Heart right ventricle (tissue), 16 donors: ENCODE data around the gene FGFRL1. TPM values are rescaled to one million over a fixed set of nuclear protein-coding genes. Genes with fewer than 3 reads are reported as not detected.

Experiments
- ATAC-seq, 8 donors: fragments of 200-7000 bp; cut with Tn5 transposase; one replicate each; pipeline ENCODE4 v1.9.1; 2020; ENCODE audit warnings: mild to moderate bottlenecking in 8 of 8, moderate library complexity in 8 of 8, moderate number of reproducible peaks in 1 of 8
- DNase-seq, 2 donors: peaks; one replicate each; pipeline ENCODE4 v3.0.0-alpha.2; 2020
- H3K27ac ChIP-seq, 10 donors: fragments of 200-600 bp; sonication (generic) in 2 of 10; one replicate each; pipeline versions ENCODE4 v1.5.0 to v1.8.0; 2020 to 2022; ENCODE audit warnings: mild to moderate bottlenecking in 3 of 10
- H3K27me3 ChIP-seq, 7 donors: fragments of 200-600 bp; one replicate each; pipeline ENCODE4 v1.8.0; 2021 to 2022; ENCODE audit warnings: mild to moderate bottlenecking in 2 of 7
- H3K36me3 ChIP-seq, 9 donors: fragments of 200-600 bp; sonication (generic) in 1 of 9; one replicate each; pipeline versions ENCODE4 v1.5.0 to v1.8.0; 2020 to 2022; ENCODE audit warnings: mild to moderate bottlenecking in 2 of 9
- H3K4me1 ChIP-seq, 9 donors: fragments of 200-600 bp; sonication (generic) in 1 of 9; one replicate each; pipeline versions ENCODE4 v1.5.0 to v1.8.0; 2020 to 2022; ENCODE audit warnings: mild to moderate bottlenecking in 4 of 9
- H3K4me3 ChIP-seq, 10 donors: fragments of 200-600 bp; sonication (generic) in 2 of 10; one replicate each; pipeline versions ENCODE4 v1.5.0 to v1.8.0; 2020 to 2022; ENCODE audit warnings: mild to moderate bottlenecking in 7 of 10, moderate library complexity in 2 of 10
- H3K9me3 ChIP-seq, 11 donors: fragments of 200-600 bp in 10 of 11; sonication (generic) in 2 of 11; one replicate each; pipeline versions ENCODE4 v1.5.0 to v1.8.0; 2013 to 2022; ENCODE audit warnings: mild to moderate bottlenecking in 2 of 11, control low read depth in 1 of 11, moderate library complexity in 1 of 11
- CTCF ChIP-seq, 9 donors: fragments of 200-600 bp; sonication (generic) in 2 of 9; IDR thresholded peaks; one replicate each; pipeline versions ENCODE4 v1.5.0 to v1.8.0; 2021 to 2022; ENCODE audit warnings: antibody characterized with exemption in 9 of 9, mild to moderate bottlenecking in 5 of 9, moderate library complexity in 1 of 9
- WGBS, 2 donors: extraction: QIAGEN DNeasy Blood & Tissue Kit; methylation state at CpG; one replicate each; pipeline ENCODE4 v1.1.7; 2013; ENCODE audit warnings: inconsistent platforms in 1 of 2; 5-methylcytosine and 5-hydroxymethylcytosine counted together
- intact Hi-C, 10 donors: fragments of 100-400 bp; cut with DNase I; formaldehyde crosslinking; loops; one replicate each; pipeline versions ENCODE4 v1.11.1 to v1.14.2; 2022
- polyA plus RNA-seq, 2 donors: library from polyadenylated mRNA; stranded (reverse); fragments of 200-250 nt; gene quantifications; one replicate each; pipeline ENCODE4 v1.2.3, GENCODE V29; 2013
- total RNA-seq, 10 donors: library from RNA; stranded (reverse); fragmentation: NEBNext Ultra II Directional in 3 of 10; extraction: Animal tissue kit (Norgen Biotek cat#: 25700) in 3 of 10; gene quantifications; one replicate each; pipeline versions ENCODE4 v1.2.1 to v1.2.4, GENCODE V29; 2021 to 2023
- donor health status: Arrhythmogenic right ventricular cardiomyopathy.
- donor health status: ischemic (EF 13 %, LVEDD 7.1; RV severe dilation, severe dysfunction).
- donor health status: healthy with polysubstance abuse.
- donor health status: DM: no; HTN: yes; CAD: no.
- donor health status: DM: no; HTN: no; CAD: no.
- donor health status: ischemic (EF 25% LVEDD 6.9; RV normal size, moderate dysfunction).
- donor health status: ischemic (EF 25% LVEDD 5.7; RV mildly dilated, moderate dysfunction).
- donor health status: healthy.
- donor health status: DM: yes; HTN: yes; CAD: no.
- donor health status: Ischemic cardiomyopathy.
- donor health status: ischemic (EF 35%, LVEDD 5.7; RV mildly dilated, moderate dysfunction).
- donor health status: nonischemic (EF 11% LVEDD 7.7; RV severe dilation, severe dysfunction).
- donor health status: DM: yes; HTN: yes; CAD: no.
- donor health status: PGD.
- donor health status: ischemic (EF 29% LVEDD 5.4; RV normal size, mild dysfunction).
- donor health status: nonischemic (EF 23%, LVEDD 6.1; RV moderate dilation, normal function).

Gene FGFRL1
- total and polyA plus RNA-seq, 12 donors: 17.1 to 36.6 (median 26.0) TPM

GRCh38 chr4:1031346-1031745, 19.9 kb downstream of the FGFRL1 start:
- no peak for TF ChIP-seq CTCF (IDR thresholded peaks at IDR 0.05)
- ATAC-seq (no peak), DNase-seq (no peak)
- peaks cover 0 to 44% (median 41%) of the 10 kb centered on the region in 7 donors for H3K27me3 ChIP-seq
- H3K27ac ChIP-seq: no peak overlapping the region
- no peaks in the 10 kb centered on the region for H3K36me3 ChIP-seq
- H3K4me3 ChIP-seq: no peak overlapping the region
- H3K4me1 ChIP-seq: peaks cover 0 to 20% (median 5%) of the 10 kb centered on the region in 9 donors
- intact Hi-C loops: no loop called here
- no peaks in the 10 kb centered on the region for H3K9me3 ChIP-seq
- WGBS, 2 donors: 77 to 87% methylated on average over 8 of the region's 8 CpGs

GRCh38 chr4:1031956-1032795, 20.8 kb downstream of the FGFRL1 start:
- H3K4me3 ChIP-seq: no peak overlapping the region
- H3K36me3 ChIP-seq: no peaks in the 10 kb centered on the region
- intact Hi-C loops: no loop called here
- H3K9me3 ChIP-seq: no peaks in the 10 kb centered on the region
- peaks cover 0 to 19% (median 5%) of the 10 kb centered on the region in 9 donors for H3K4me1 ChIP-seq
- no peak for TF ChIP-seq CTCF (IDR thresholded peaks at IDR 0.05)
- no peak overlapping the region for H3K27ac ChIP-seq
- DNase-seq (no peak), ATAC-seq (no peak)
- H3K27me3 ChIP-seq: peaks cover 0 to 44% (median 41%) of the 10 kb centered on the region in 7 donors
- 62 to 63% methylated on average over 36 to 37 of the region's 37 CpGs for WGBS, 2 donors

GRCh38 chr4:1032861-1033260, 21.4 kb downstream of the FGFRL1 start:
- H3K36me3 ChIP-seq: no peaks in the 10 kb centered on the region
- no peak for TF ChIP-seq CTCF (IDR thresholded peaks at IDR 0.05)
- intact Hi-C loops: no loop called here
- WGBS, 2 donors: 76 to 86% methylated on average over 10 of the region's 10 CpGs
- H3K4me1 ChIP-seq: peaks cover 0 to 19% (median 5%) of the 10 kb centered on the region in 9 donors
- ATAC-seq (no peak), DNase-seq (no peak)
- peaks cover 0 to 47% (median 41%) of the 10 kb centered on the region in 7 donors for H3K27me3 ChIP-seq
- no peak overlapping the region for H3K4me3 ChIP-seq
- no peaks in the 10 kb centered on the region for H3K9me3 ChIP-seq
- no peak overlapping the region for H3K27ac ChIP-seq

GRCh38 chr4:1033840-1034551, 22.6 kb downstream of the FGFRL1 start:
- DNase-seq (peak; percentile 45 to 63), ATAC-seq (peak in 7 of 8 donors; percentile 4 to 58 (median 32))
- no peaks in the 10 kb centered on the region for H3K9me3 ChIP-seq
- H3K27ac ChIP-seq: peak overlapping the region in 6 of 10 donors; percentile 4 to 60 (median 26)
- H3K27me3 ChIP-seq: peaks cover 0 to 47% (median 41%) of the 10 kb centered on the region in 7 donors
- no peaks in the 10 kb centered on the region for H3K36me3 ChIP-seq
- TF ChIP-seq CTCF (IDR thresholded peaks at IDR 0.05): no peak
- 54 to 63% methylated on average over 32 to 35 of the region's 35 CpGs for WGBS, 2 donors
- H3K4me1 ChIP-seq: peaks cover 0 to 19% (median 4%) of the 10 kb centered on the region in 9 donors
- H3K4me3 ChIP-seq: peak overlapping the region in 5 of 10 donors; percentile 15 to 30 (median 22)
- intact Hi-C loops: no loop called here
